ENCODE measurements around the gene BABAM2.
"Not testable (repeated sequence)": the region's sequence is repeated elsewhere in the genome, so short reads cannot be mapped to it uniquely, and the experiment has no call there.

BABAM2 gene

DNA sequence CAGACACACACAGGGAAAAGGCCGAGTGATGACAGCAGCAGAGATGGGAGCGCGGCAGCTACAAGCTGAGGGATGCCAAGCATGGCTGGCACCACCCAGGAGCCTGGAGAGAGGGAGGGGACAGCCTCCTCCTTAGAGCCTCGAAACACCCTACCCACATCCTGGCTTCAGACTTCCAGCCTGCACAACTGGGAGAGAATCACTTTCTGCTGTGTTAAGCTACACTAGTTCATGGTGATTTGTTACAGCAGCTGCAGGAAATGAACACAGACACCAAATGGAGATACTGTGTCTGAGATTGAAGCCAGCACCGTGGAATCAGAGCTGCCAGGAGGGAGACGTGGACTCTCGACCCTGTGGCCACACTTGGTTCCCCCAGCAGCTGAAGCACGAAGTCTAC is 474.6 kb downstream of the BABAM2 start:
- FAIRE-seq: no peak
- no peak for DNase-seq (ENCODE audit: insufficient read length, low spot score)
- TF ChIP-seq, protein P1, sequence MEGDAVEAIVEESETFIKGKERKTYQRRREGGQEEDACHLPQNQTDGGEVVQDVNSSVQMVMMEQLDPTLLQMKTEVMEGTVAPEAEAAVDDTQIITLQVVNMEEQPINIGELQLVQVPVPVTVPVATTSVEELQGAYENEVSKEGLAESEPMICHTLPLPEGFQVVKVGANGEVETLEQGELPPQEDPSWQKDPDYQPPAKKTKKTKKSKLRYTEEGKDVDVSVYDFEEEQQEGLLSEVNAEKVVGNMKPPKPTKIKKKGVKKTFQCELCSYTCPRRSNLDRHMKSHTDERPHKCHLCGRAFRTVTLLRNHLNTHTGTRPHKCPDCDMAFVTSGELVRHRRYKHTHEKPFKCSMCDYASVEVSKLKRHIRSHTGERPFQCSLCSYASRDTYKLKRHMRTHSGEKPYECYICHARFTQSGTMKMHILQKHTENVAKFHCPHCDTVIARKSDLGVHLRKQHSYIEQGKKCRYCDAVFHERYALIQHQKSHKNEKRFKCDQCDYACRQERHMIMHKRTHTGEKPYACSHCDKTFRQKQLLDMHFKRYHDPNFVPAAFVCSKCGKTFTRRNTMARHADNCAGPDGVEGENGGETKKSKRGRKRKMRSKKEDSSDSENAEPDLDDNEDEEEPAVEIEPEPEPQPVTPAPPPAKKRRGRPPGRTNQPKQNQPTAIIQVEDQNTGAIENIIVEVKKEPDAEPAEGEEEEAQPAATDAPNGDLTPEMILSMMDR (IDR thresholded peaks at IDR 0.05; ENCODE audit: insufficient read depth, missing control alignments): no peak

DNA sequence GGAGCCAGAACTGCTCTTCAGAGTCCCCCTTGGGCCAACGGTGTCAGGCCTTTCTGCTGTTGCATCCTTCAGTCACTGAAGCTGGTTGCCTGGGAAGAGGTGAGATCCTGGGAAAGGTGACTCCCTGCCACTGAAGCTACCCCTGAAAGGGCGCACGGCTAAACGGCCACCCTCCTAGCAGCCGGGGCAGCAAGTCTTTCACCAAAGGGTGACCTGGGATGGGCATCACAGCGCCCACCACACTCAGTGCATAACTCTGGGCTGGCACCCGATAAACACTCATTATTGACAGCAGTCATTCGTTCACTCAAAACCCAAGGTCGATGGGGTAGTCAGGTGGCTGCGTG is 475.6 kb downstream of the BABAM2 start:
- DNase-seq (ENCODE audit: insufficient read length, low spot score): no peak
- TF ChIP-seq, protein P1 (IDR thresholded peaks at IDR 0.05; ENCODE audit: insufficient read depth, missing control alignments): no peak
- no peak for FAIRE-seq

DNA sequence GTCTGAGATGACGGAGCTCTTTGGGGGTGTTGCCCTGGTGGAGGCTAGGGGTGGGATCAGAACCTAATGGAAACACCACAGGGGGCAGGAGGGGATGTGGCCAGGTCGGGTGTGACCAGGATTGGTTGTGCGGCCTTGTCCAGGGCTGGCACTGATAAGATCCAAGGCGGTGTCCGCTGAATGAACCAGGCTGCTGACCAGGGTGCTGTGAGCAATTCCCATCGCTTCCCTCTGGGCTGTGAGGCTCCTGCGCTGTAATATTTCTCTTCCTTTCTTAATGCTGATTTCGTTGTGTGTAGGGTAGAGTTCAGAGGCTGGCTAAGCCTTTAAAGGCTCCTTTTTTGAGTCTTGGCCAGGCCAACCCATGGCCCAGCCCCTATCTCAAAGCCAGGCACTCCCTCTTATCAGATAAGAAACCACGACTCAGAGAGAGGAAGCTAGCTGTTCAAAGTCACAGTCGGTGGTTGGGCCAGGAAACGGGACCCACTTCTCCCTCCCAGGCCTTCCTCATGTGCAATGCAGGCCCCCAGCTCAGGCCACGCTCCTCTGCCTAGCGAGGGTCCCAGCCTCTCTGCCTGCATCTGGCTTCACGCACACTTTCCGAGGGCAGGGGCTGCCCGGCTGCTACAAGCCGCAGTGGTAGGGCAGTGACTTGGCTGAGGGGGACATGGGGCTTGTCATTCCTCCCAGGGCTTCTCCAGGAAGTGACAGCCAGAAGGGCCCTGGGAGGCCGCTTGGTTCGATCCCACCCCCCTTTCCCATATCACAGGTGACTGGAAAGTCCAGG is 476.2 kb downstream of the BABAM2 start:
- no peak for DNase-seq (ENCODE audit: insufficient read length, low spot score)
- FAIRE-seq: no peak
- TF ChIP-seq, protein P1 (IDR thresholded peaks at IDR 0.05; ENCODE audit: insufficient read depth, missing control alignments): no peak

DNA sequence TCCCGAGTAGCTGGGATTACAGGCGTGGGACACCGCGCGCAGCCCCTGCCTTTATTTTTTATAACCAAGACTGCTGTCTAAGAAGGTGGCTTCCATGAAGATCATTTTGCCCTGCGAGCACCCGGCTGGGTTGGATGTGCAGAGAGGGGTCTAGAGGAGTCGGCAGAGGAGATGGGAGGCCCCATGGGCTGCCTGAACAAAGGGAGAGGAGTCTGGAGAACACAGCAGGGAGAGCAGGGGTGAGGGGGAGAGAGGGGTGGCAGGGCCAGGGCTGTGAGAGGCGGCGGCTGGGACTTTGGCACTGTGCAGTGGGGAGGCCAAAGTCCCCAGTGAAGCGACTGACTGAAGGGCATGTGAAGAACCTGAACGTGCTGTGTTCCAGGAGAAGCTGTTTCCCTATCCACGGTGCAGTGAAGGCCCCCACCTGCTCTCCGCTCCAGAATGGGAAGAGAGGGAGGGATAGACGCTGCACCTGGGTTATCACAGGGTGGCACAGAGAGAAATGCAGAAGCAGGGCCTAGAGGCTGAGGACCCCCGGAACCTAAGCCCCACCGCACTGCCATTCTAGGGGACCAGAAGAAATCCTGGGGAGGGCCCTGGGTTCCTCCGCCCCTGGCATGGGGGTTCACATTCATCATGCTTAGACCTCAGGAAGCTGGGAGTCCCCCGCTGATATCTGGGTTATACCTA is 477.3 kb downstream of the BABAM2 start:
- TF ChIP-seq, protein P1 (IDR thresholded peaks at IDR 0.05; ENCODE audit: insufficient read depth, missing control alignments): no peak
- DNase-seq (ENCODE audit: insufficient read length, low spot score) (no peak), FAIRE-seq (no peak)

DNA sequence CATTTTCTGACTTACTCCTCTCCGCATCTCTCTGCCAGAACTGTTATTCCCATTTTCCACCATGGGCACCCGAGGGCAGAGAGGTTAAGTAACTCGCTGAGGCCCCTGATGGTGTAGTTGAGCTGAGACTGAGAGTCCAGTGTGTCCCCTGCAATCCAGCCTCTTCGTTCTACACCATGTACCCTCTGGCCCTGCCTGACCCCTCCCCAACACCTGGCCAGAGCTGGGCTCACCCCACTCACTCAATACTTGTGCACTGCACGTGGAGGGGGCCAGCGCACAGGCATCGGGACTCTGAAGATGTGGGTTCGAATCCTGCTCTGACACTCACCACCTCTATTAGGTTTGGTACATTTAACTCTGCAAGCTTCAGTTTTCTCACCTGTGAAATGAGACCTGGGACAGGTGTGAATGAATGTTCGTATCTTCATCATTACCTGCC is 477.8 kb downstream of the BABAM2 start:
- DNase-seq (ENCODE audit: insufficient read length, low spot score) (no peak), FAIRE-seq (no peak)
- TF ChIP-seq, protein P1 (IDR thresholded peaks at IDR 0.05; ENCODE audit: insufficient read depth, missing control alignments): no peak

DNA sequence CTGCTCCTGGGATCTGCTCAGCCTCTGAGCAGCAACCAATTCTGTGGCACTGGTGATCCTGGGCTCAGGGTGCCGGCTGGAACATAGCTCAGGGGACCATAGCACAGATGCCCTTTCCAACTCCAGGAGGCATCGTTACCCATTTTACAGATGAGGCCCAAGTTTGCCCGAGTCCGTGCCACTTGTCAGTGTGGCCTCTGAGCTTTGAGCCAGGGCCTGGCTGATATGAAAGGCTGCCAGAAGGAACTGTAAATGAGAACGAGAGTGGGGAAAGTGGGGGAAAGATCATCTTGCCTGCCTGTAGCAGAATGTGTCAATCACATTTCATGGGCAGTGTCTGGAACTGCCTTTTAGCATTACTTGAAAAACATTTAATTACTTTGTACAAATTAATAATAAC is 478.8 kb downstream of the BABAM2 start:
- DNase-seq (ENCODE audit: insufficient read length, low spot score): no peak
- FAIRE-seq: no peak
- TF ChIP-seq, protein P1 (IDR thresholded peaks at IDR 0.05; ENCODE audit: insufficient read depth, missing control alignments): no peak

DNA sequence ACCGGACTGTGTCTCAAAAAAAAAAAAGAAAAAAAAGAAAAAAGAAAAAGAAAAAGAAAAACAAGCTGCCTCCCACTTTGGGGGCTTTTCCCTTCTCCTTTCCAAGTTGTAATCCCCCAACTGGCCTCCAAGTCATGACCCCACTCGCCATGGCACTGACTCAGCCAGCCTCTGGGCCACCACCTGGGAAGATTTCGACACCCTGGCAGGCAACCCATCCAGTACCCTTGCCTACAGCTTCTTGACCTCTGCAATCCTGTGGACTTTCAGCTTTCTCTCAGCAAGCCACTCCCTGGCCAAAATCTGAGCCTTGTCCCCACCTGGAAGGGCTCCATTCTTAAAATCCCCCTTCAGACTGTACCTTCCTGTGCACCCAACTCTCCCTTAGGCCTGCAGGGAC is 479.8 kb downstream of the BABAM2 start:
- DNase-seq (ENCODE audit: insufficient read length, low spot score): no peak
- FAIRE-seq: no peak
- TF ChIP-seq, protein P1 (IDR thresholded peaks at IDR 0.05; ENCODE audit: insufficient read depth, missing control alignments): no peak

DNA sequence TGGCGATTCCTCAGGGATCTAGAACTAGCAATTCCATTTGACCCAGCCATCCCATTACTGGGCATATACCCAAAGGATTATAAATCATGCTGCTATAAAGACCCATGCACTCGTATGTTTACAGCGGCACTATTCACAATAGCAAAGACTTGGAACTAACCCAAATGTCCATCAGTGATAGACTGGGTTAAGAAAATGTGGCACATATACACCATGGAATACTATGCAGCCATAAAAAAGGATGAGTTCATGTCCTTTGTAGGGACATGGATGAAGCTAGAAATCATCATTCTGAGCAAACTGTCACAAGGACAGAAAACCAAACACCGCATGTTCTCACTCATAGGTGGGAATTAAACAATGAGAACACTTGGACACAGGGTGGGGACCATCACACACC is 481.2 kb downstream of the BABAM2 start:
- FAIRE-seq; DNase-seq (ENCODE audit: insufficient read length, low spot score): not testable (repeated sequence)
